ENCODE data around the gene RAB14.
A peak's percentile ranks its signal among the peaks of the same experiment; 100 is the strongest.

Gene RAB14

GRCh38 chr9:121242219-121242958, 40.7 kb upstream of the RAB14 start:
- H3K4me3 ChIP-seq (ENCODE audit: severe bottlenecking) = no peak overlapping the region
- H3K4me1 ChIP-seq (ENCODE audit: insufficient read depth, poor library complexity, severe bottlenecking) = peaks cover 7% of the 10 kb centered on the region
- ATAC-seq (ENCODE audit: low read depth) (peak; percentile 44; the same call in 1 of the 3 replicates), DNase-seq (ENCODE audit: low spot score) (no peak)
- no peaks in the 10 kb centered on the region for H3K27me3 ChIP-seq (ENCODE audit: insufficient read depth, poor library complexity, severe bottlenecking)
- no peaks in the 10 kb centered on the region for H3K36me3 ChIP-seq (ENCODE audit: low read depth)
- TF ChIP-seq, protein P1, sequence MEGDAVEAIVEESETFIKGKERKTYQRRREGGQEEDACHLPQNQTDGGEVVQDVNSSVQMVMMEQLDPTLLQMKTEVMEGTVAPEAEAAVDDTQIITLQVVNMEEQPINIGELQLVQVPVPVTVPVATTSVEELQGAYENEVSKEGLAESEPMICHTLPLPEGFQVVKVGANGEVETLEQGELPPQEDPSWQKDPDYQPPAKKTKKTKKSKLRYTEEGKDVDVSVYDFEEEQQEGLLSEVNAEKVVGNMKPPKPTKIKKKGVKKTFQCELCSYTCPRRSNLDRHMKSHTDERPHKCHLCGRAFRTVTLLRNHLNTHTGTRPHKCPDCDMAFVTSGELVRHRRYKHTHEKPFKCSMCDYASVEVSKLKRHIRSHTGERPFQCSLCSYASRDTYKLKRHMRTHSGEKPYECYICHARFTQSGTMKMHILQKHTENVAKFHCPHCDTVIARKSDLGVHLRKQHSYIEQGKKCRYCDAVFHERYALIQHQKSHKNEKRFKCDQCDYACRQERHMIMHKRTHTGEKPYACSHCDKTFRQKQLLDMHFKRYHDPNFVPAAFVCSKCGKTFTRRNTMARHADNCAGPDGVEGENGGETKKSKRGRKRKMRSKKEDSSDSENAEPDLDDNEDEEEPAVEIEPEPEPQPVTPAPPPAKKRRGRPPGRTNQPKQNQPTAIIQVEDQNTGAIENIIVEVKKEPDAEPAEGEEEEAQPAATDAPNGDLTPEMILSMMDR (IDR thresholded peaks at IDR 0.05; ENCODE audit: poor library complexity, severe bottlenecking) = no peak
- H3K27ac ChIP-seq (ENCODE audit: poor library complexity, severe bottlenecking) = no peak overlapping the region
- H3K9me3 ChIP-seq (ENCODE audit: severe bottlenecking) = no peaks in the 10 kb centered on the region

DNA sequence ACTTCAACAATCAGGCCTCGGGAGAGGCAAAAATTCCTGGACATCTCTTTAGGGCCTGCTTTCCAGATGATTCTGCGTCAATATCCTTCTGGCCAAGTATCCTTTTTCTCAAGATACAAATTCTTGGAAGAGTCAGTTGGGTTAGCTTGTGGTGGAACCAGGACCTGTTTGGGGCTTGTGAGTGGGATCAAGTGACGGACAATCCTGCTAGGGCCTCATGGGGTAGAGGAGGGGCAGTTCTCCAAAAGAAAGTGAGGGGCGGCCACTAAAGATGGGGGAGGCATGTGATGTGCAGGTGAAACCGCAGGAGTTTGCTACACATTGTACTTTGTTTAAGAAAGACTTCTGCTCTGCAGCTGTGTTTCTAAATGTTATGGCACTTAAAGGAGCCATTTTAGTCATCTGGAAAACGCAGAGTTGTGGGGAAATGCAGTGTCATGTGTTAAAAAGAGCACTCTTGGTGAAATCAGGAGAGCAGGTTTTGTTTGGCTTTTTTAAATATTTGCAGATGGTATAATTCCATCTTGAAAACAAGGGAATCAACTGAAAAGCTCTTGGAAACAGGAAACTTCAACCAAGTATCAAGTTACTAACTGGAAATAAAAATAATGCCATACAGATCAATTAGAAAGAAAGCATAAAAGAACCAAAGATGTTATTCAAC, 38.9 kb upstream of the RAB14 start:
- DNase-seq (ENCODE audit: low spot score) = no peak
- ATAC-seq (ENCODE audit: low read depth) = no peak
- no peak overlapping the region for H3K27ac ChIP-seq (ENCODE audit: poor library complexity, severe bottlenecking)

DNA sequence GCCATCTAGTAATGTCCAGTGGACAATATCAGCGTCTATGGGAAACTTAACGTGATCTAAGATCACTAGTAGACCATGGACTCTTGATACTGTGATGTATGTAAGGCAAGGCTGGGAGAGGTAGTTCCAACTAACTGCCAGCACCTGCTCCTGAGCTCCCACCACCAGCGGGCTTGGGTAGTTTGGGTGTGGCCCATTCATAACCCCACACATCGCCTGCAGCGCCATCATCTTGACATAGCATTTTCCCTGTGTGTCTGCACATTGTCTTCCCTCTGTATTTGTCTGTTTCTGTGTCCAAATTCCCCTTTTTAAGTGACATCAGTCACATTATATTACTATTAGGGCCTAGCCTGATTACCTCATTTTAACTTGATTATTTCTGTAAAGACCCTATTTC, 38.2 kb upstream of the RAB14 start:
- ATAC-seq (ENCODE audit: low read depth) (no peak), DNase-seq (ENCODE audit: low spot score) (no peak)
- H3K27ac ChIP-seq (ENCODE audit: poor library complexity, severe bottlenecking) = no peak overlapping the region
- H3K36me3 ChIP-seq (ENCODE audit: low read depth) = no peaks in the 10 kb centered on the region
- TF ChIP-seq, protein P1 (IDR thresholded peaks at IDR 0.05; ENCODE audit: poor library complexity, severe bottlenecking) = no peak
- no peaks in the 10 kb centered on the region for H3K27me3 ChIP-seq (ENCODE audit: insufficient read depth, poor library complexity, severe bottlenecking)
- H3K9me3 ChIP-seq (ENCODE audit: severe bottlenecking) = no peaks in the 10 kb centered on the region
- no peak overlapping the region for H3K4me3 ChIP-seq (ENCODE audit: severe bottlenecking)
- peaks cover 12% of the 10 kb centered on the region for H3K4me1 ChIP-seq (ENCODE audit: insufficient read depth, poor library complexity, severe bottlenecking)

More for the DNA sequence above, 38.9 kb upstream of the RAB14 start:
- Histone ChIP-seq H3K4me1 (ENCODE audit: insufficient read depth, poor library complexity, severe bottlenecking) (peaks cover 7% of the 10 kb centered on the region), H3K27me3 (ENCODE audit: insufficient read depth, poor library complexity, severe bottlenecking) (no peaks in the 10 kb centered on the region), H3K9me3 (ENCODE audit: severe bottlenecking) (no peaks in the 10 kb centered on the region), H3K36me3 (ENCODE audit: low read depth) (no peaks in the 10 kb centered on the region), H3K4me3 (ENCODE audit: severe bottlenecking) (no peak overlapping the region)
- TF ChIP-seq, protein P1 (IDR thresholded peaks at IDR 0.05; ENCODE audit: poor library complexity, severe bottlenecking) = no peak

DNA sequence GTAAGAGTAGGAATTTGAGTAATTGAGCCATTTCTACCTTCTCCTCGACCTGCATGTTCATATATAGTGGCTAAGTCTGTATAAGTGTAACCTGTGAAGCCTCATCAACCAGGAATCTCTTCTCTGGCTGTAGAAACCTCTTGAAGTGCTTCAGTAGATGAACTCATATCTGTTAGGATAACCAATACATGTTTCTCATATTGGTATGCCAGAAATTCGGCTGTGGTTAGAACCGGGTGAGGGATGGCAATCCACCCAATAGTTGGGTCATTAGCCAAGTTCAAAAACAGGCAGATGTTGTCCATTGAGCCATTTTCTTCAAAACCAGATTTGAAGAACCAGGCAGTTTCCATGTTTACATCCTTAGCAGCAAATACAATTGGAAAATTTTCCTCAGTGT, 37.4 kb upstream of the RAB14 start:
- Histone ChIP-seq H3K36me3 (ENCODE audit: low read depth) (no peaks in the 10 kb centered on the region), H3K4me1 (ENCODE audit: insufficient read depth, poor library complexity, severe bottlenecking) (peaks cover 20% of the 10 kb centered on the region), H3K27me3 (ENCODE audit: insufficient read depth, poor library complexity, severe bottlenecking) (no peaks in the 10 kb centered on the region), H3K9me3 (ENCODE audit: severe bottlenecking) (no peaks in the 10 kb centered on the region), H3K4me3 (ENCODE audit: severe bottlenecking) (no peak overlapping the region), H3K27ac (ENCODE audit: poor library complexity, severe bottlenecking) (no peak overlapping the region)
- TF ChIP-seq, protein P1 (IDR thresholded peaks at IDR 0.05; ENCODE audit: poor library complexity, severe bottlenecking) = no peak
- ATAC-seq (ENCODE audit: low read depth) (no peak), DNase-seq (ENCODE audit: low spot score) (no peak)

GRCh38 chr9:121237916-121238315, 36.2 kb upstream of the RAB14 start:
- no peak for DNase-seq (ENCODE audit: low spot score)

More at GRCh38 chr9:121237916-121238315, 36.2 kb upstream of the RAB14 start:
- no peak for ATAC-seq (ENCODE audit: low read depth)
- no peaks in the 10 kb centered on the region for H3K27me3 ChIP-seq (ENCODE audit: insufficient read depth, poor library complexity, severe bottlenecking)
- no peak overlapping the region for H3K4me3 ChIP-seq (ENCODE audit: severe bottlenecking)
- peaks cover 24% of the 10 kb centered on the region for H3K4me1 ChIP-seq (ENCODE audit: insufficient read depth, poor library complexity, severe bottlenecking)
- H3K9me3 ChIP-seq (ENCODE audit: severe bottlenecking) = no peaks in the 10 kb centered on the region
- TF ChIP-seq, protein P1 (IDR thresholded peaks at IDR 0.05; ENCODE audit: poor library complexity, severe bottlenecking) = no peak
- no peaks in the 10 kb centered on the region for H3K36me3 ChIP-seq (ENCODE audit: low read depth)
- H3K27ac ChIP-seq (ENCODE audit: poor library complexity, severe bottlenecking) = no peak overlapping the region

Data from RWPE2 (cell line).